Measurements from ENCODE around the gene FSIP1. TPM values are rescaled to one million over a fixed set of nuclear protein-coding genes. Genes with fewer than 3 reads are reported as not detected.

Gene FSIP1
- total RNA-seq, 1 donor from 2014 or later, result 2.5 TPM

GRCh38 chr15:39690881-39691634 is 91.6 kb downstream of the FSIP1 start:
- Histone ChIP-seq H3K79me2 (ENCODE audit: low read depth) (no peaks in the 10 kb centered on the region), H3K4me1 (peaks cover 46% of the 10 kb centered on the region), H2AFZ (replicated peaks) (no peak overlapping the region), H4K20me1 (ENCODE audit: low read depth) (no peaks in the 10 kb centered on the region), H3K36me3 (no peaks in the 10 kb centered on the region), H3K4me2 (peak overlapping the region; percentile 53), H3K27me3 (no peaks in the 10 kb centered on the region), H3F3A (ENCODE audit: low read depth) (peaks cover 32% of the 10 kb centered on the region), H3K27ac (no peak overlapping the region), H3K4me3 (no peak overlapping the region), H3K9ac (no peak overlapping the region), H3K9me3 (ENCODE audit: low read depth) (no peaks in the 10 kb centered on the region)
- Mint-ChIP-seq H3K36me3 (peaks cover 5% of the 10 kb centered on the region), H3K4me3 (peak overlapping the region; percentile 12), H3K4me1 (peaks cover 58% of the 10 kb centered on the region), H3K9me3 (peaks cover 2% of the 10 kb centered on the region), H3K27ac (peak overlapping the region; percentile 96), H3K27me3 (ENCODE audit: insufficient read depth, low read depth) (peaks cover 4% of the 10 kb centered on the region)
- DNase-seq (ENCODE audit: low spot score), result no peak
- TF ChIP-seq CTCF (IDR thresholded peaks at IDR 0.05) (no peak), EZH2phosphoT487 (IDR thresholded peaks at IDR 0.05) (no peak), EZH2 (IDR thresholded peaks at IDR 0.05) (no peak)

GRCh38 chr15:39687965-39688364 is 94.7 kb downstream of the FSIP1 start:
- Histone ChIP-seq H3K36me3 (no peaks in the 10 kb centered on the region), H3K9ac (no peak overlapping the region), H3K9me3 (ENCODE audit: low read depth) (no peaks in the 10 kb centered on the region), H3F3A (ENCODE audit: low read depth) (peaks cover 21% of the 10 kb centered on the region), H3K27ac (no peak overlapping the region), H3K4me1 (peaks cover 25% of the 10 kb centered on the region), H3K27me3 (no peaks in the 10 kb centered on the region), H3K4me2 (no peak overlapping the region), H3K4me3 (no peak overlapping the region), H2AFZ (replicated peaks) (no peak overlapping the region), H3K79me2 (ENCODE audit: low read depth) (no peaks in the 10 kb centered on the region), H4K20me1 (ENCODE audit: low read depth) (no peaks in the 10 kb centered on the region)
- TF ChIP-seq CTCF (IDR thresholded peaks at IDR 0.05) (no peak), EZH2 (IDR thresholded peaks at IDR 0.05) (no peak), EZH2phosphoT487 (IDR thresholded peaks at IDR 0.05) (no peak)
- H3K4me3 Mint-ChIP-seq, result no peak overlapping the region
- H3K27me3 Mint-ChIP-seq (ENCODE audit: insufficient read depth, low read depth), result peaks cover 2% of the 10 kb centered on the region
- H3K36me3 Mint-ChIP-seq, result peaks cover 5% of the 10 kb centered on the region
- peaks cover 2% of the 10 kb centered on the region for H3K9me3 Mint-ChIP-seq
- H3K27ac Mint-ChIP-seq, result peak overlapping the region; percentile 1
- H3K4me1 Mint-ChIP-seq, result peaks cover 48% of the 10 kb centered on the region
- DNase-seq (ENCODE audit: low spot score), result no peak

- H3K4me3 Mint-ChIP-seq, result no peak overlapping the region
- Histone ChIP-seq H3K27me3 (no peaks in the 10 kb centered on the region), H3K9me3 (ENCODE audit: low read depth) (no peaks in the 10 kb centered on the region), H4K20me1 (ENCODE audit: low read depth) (no peaks in the 10 kb centered on the region), H2AFZ (replicated peaks) (no peak overlapping the region), H3K9ac (no peak overlapping the region), H3K27ac (no peak overlapping the region), H3K4me3 (no peak overlapping the region), H3F3A (ENCODE audit: low read depth) (peaks cover 4% of the 10 kb centered on the region), H3K36me3 (no peaks in the 10 kb centered on the region), H3K4me1 (peaks cover 16% of the 10 kb centered on the region), H3K79me2 (ENCODE audit: low read depth) (no peaks in the 10 kb centered on the region), H3K4me2 (no peak overlapping the region)
- peaks cover 2% of the 10 kb centered on the region for H3K27me3 Mint-ChIP-seq (ENCODE audit: insufficient read depth, low read depth)
- peaks cover 2% of the 10 kb centered on the region for H3K9me3 Mint-ChIP-seq
- H3K27ac Mint-ChIP-seq, result no peak overlapping the region
- peaks cover 46% of the 10 kb centered on the region for H3K4me1 Mint-ChIP-seq
- H3K36me3 Mint-ChIP-seq, result peaks cover 5% of the 10 kb centered on the region
- peak; percentile 85 for TF ChIP-seq CTCF (IDR thresholded peaks at IDR 0.05)
- no peak for TF ChIP-seq EZH2phosphoT487 (IDR thresholded peaks at IDR 0.05)
- DNase-seq (ENCODE audit: low spot score), result peak; percentile 69
These were observed 96.5 kb downstream of the FSIP1 start for GRCh38 chr15:39685999-39686613.

All from neural progenitor cell (in vitro differentiated cells).